Measurements from ENCODE around the gene CTNNB1. TPM values are rescaled to one million over a fixed set of nuclear protein-coding genes. Genes with fewer than 3 reads are reported as not detected.

The CTNNB1 gene
- total and polyA plus RNA-seq, 2 of the 8 experiments (the other 6 are each of a cell fraction or from before 2014, with no cell fraction given), result 356 to 579 TPM

- 94% methylated on average over 11 of the region's 11 CpGs; no CpG with 5 or more reads in 1 of the 2 experiments for WGBS, 2 experiments (ENCODE audit: extremely low coverage in 1 of 2, insufficient coverage in 1 of 2, insufficient read length in 1 of 2, insufficient replicate concordance in 2 of 2, low coverage in 1 of 2, low lambda C conversion rate in 2 of 2, missing lambda C conversion rate in 1 of 2)
- Histone ChIP-seq H4K5ac (ENCODE audit: insufficient read length, low read depth, low read length) (no peak overlapping the region), H3K36me3 (ENCODE audit: control insufficient read depth in 2 of 4, insufficient read depth in 4 of 4, low read length in 3 of 4) (no peaks in the 10 kb centered on the region), H3K4me3 (ENCODE audit: extremely low read depth in 1 of 4, insufficient read depth in 2 of 4, low read depth in 3 of 4, low read length in 4 of 4) (no peak overlapping the region), H3K9me3 (ENCODE audit: insufficient read depth in 2 of 2, low read depth in 1 of 2, low read length in 1 of 2) (no peaks in the 10 kb centered on the region), H2BK12ac (ENCODE audit: low read depth, low read length) (no peak overlapping the region), H4K8ac (ENCODE audit: extremely low read depth, insufficient read depth, low read length) (no peak overlapping the region), H3K4ac (replicated peaks; ENCODE audit: insufficient read length, low read depth, low read length) (no peak overlapping the region), H4K20me1 (replicated peaks in 1 of 2; ENCODE audit: control insufficient read depth in 1 of 2, insufficient read depth in 2 of 2, low read length in 2 of 2) (no peaks in the 10 kb centered on the region), H2BK5ac (ENCODE audit: low read depth, low read length) (no peak overlapping the region), H3K27me3 (replicated peaks in 1 of 4; ENCODE audit: control insufficient read depth in 3 of 4, extremely low read depth in 1 of 4, insufficient read depth in 3 of 4, low read length in 3 of 4) (no peaks in the 10 kb centered on the region), H2AK5ac (ENCODE audit: low read depth, low read length) (no peak overlapping the region), H2AFZ (ENCODE audit: low read length) (no peak overlapping the region), H3K4me1 (replicated peaks in 1 of 4; ENCODE audit: control insufficient read depth in 3 of 4, insufficient read depth in 4 of 4, low read length in 3 of 4) (peaks cover 0 to 5% (median 0%) of the 10 kb centered on the region in 4 experiments; a peak in 1 of 7 replicates), H2BK15ac (ENCODE audit: low read length) (no peak overlapping the region), H3K23me2 (ENCODE audit: low read depth, low read length) (no peaks in the 10 kb centered on the region), H4K91ac (replicated peaks; ENCODE audit: insufficient read length, low read length) (no peak overlapping the region), H3K18ac (ENCODE audit: extremely low read depth, low read length) (no peak overlapping the region), H2BK120ac (replicated peaks; ENCODE audit: low read depth, low read length) (no peak overlapping the region), H2BK20ac (ENCODE audit: low read length) (no peak overlapping the region), H3K9ac (replicated peaks in 1 of 4; ENCODE audit: extremely low read depth in 1 of 4, low read depth in 3 of 4, low read length in 3 of 4) (no peak overlapping the region), H3K23ac (ENCODE audit: insufficient read length) (no peak overlapping the region), H3K56ac (replicated peaks; ENCODE audit: insufficient read length, low read depth, low read length) (no peak overlapping the region), H3K4me2 (ENCODE audit: insufficient read depth in 1 of 2, low read depth in 2 of 2, low read length in 2 of 2) (no peak overlapping the region), H3K79me1 (ENCODE audit: low read depth, low read length) (no peaks in the 10 kb centered on the region), H3K14ac (ENCODE audit: insufficient read length) (no peak overlapping the region), H3K79me2 (ENCODE audit: control insufficient read depth in 1 of 2, insufficient read depth in 2 of 2, low read length in 2 of 2) (no peaks in the 10 kb centered on the region), H3K27ac (ENCODE audit: low read depth, low read length) (no peak overlapping the region)
- ChIA-PET POLR2A (ENCODE audit: partially characterized antibody) (interaction anchor here (0.6 kb wide), 1 partner anchor 62 kb away, joined by 3 read pairs; no protein-coding TSS in a partner anchor), CTCF (ENCODE audit: partially characterized antibody) (no interaction called here)
- FAIRE-seq (no peak), DNase-seq (ENCODE audit: low read depth in 1 of 2, low spot score in 2 of 2) (no peak)
- TF ChIP-seq SAP30 (IDR thresholded peaks at IDR 0.05; ENCODE audit: insufficient read depth, insufficient replicate concordance, low read length) (no peak), ATF3 (IDR thresholded peaks at IDR 0.05; ENCODE audit: insufficient read depth, low read depth, low read length) (no peak), CBX5 (IDR thresholded peaks at IDR 0.05; ENCODE audit: low read depth, low read length) (no peak), JUN (IDR thresholded peaks at IDR 0.05; ENCODE audit: low read depth, low read length) (no peak), POU5F1 (IDR thresholded peaks at IDR 0.05; ENCODE audit: low read depth, low read length) (no peak), NRF1 (IDR thresholded peaks at IDR 0.05; ENCODE audit: low read depth, low read length) (no peak), RXRA (IDR thresholded peaks at IDR 0.05; ENCODE audit: insufficient read depth, low read depth, low read length) (no peak), KDM4A (IDR thresholded peaks at IDR 0.05; ENCODE audit: low read depth, low read length, severe bottlenecking) (no peak), FOSL1 (IDR thresholded peaks at IDR 0.05; ENCODE audit: insufficient read depth, low read depth, low read length) (no peak), CEBPB (IDR thresholded peaks at IDR 0.05; ENCODE audit: low read depth, low read length) (no peak), EGR1 (IDR thresholded peaks at IDR 0.05; ENCODE audit: borderline replicate concordance, low read depth, low read length) (no peak), RFX5 (IDR thresholded peaks at IDR 0.05; ENCODE audit: borderline replicate concordance, low read depth, low read length) (no peak)
- TF ChIP-seq, protein P1, sequence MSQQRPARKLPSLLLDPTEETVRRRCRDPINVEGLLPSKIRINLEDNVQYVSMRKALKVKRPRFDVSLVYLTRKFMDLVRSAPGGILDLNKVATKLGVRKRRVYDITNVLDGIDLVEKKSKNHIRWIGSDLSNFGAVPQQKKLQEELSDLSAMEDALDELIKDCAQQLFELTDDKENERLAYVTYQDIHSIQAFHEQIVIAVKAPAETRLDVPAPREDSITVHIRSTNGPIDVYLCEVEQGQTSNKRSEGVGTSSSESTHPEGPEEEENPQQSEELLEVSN (IDR thresholded peaks at IDR 0.05), result no peak
Observed at GRCh38 chr3:41265011-41265545, 65.8 kb downstream of the CTNNB1 start.

All from H1 (cell line).